Prostate gland (tissue), 2 donors: ENCODE measurements around the gene MAPK14. TPM values are rescaled to one million over a fixed set of nuclear protein-coding genes. Genes with fewer than 3 reads are reported as not detected.

Experiments used
- DNase-seq: peaks from one replicate; pipeline ENCODE4 v3.0.0-alpha.2; 2019; ENCODE audit warnings: low spot score
- H3K27ac ChIP-seq, 2 donors: fragments of 200-600 bp; sonication (generic); 2 replicates each; pipeline ENCODE4 v1.5.1; 2017 to 2019
- H3K27me3 ChIP-seq: fragments of 200-600 bp; sonication (generic); replicated peaks from 2 replicates; pipeline ENCODE4 v1.5.1; 2019; ENCODE audit not compliant: insufficient read depth
- H3K36me3 ChIP-seq, 2 donors: fragments of 200-600 bp; sonication (generic); 1 replicate in 1 of 2; 2 replicates in 1 of 2; pipeline versions ENCODE4 v1.5.1 to v1.8.1; 2017 to 2019
- H3K4me1 ChIP-seq: fragments of 200-600 bp; sonication (generic); replicated peaks from 2 replicates; pipeline ENCODE4 v1.5.1; 2019
- H3K4me3 ChIP-seq, 2 donors: fragments of 200-600 bp; sonication (generic); 2 replicates each; pipeline ENCODE4 v1.5.1; 2017 to 2019
- H3K9me3 ChIP-seq: fragments of 200-600 bp; sonication (generic); 2 replicates; pipeline ENCODE4 v1.5.1; 2017
- POLR2A ChIP-seq: fragments of 450-650 bp; IDR thresholded peaks from one replicate; pipeline ENCODE4 v1.6.1; 2016; ENCODE audit warnings: antibody characterized with exemption, mild to moderate bottlenecking
- POLR2AphosphoS5 ChIP-seq: sonication (generic); formaldehyde crosslinking; IDR thresholded peaks from one replicate; pipeline ENCODE4 v1.6.1; 2017; ENCODE audit warnings: antibody characterized with exemption
- WGBS: methylation state at CpG from one replicate; pipeline ENCODE4 v1.1.5; 2018; 5-methylcytosine and 5-hydroxymethylcytosine counted together
- intact Hi-C: fragments of 100-400 bp; cut with DNase I; formaldehyde crosslinking; loops from one replicate; pipeline ENCODE4 v1.14.2; 2022
- total RNA-seq, 2 donors: library from RNA; depleted of rRNA; stranded (reverse); fragments of >200 nt; gene quantifications; one replicate each; pipeline ENCODE4 v1.1.0, GENCODE V29; 2016
- TF ChIP-seq, protein P1 (sequence below), 4 experiments: fragments of 200-600 bp in 2 of 4; fragments of 450-650 bp in 2 of 4; sonication (generic) in 2 of 4; IDR thresholded peaks; 1 replicate in 3 of 4; 2 replicates in 1 of 4; pipeline ENCODE4 v1.5.1; 2016 to 2019; ENCODE audit warnings: antibody characterized with exemption in 4 of 4, mild to moderate bottlenecking in 2 of 4, moderate library complexity in 2 of 4

The MAPK14 gene
- total RNA-seq, 2 donors from 2014 or later = 36.7 to 43.2 TPM

DNA sequence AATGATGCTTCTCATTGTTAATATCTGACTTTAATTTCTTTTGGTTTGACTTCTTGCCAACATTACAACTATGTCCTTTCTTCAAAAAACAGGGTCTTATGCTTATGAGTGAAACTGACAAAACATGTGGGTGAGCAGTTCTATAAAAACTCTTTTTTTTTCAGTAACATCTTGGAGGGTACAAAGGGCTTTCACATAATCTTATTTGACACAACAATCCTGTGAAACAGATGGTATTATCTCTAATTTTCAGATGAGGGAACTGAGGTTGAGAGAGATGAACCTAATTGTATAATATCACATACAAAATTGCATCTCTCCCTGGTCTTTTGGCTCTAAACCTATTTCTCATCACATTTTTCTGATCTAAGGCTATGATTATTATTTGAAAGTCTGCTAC, 38.3 kb downstream of the MAPK14 start:
- H3K4me1 ChIP-seq = peaks cover 2% of the 10 kb centered on the region
- intact Hi-C loops = loop anchor here (5.0 kb wide), 1 partner anchor 34 kb away; no protein-coding TSS in a partner anchor
- TF ChIP-seq, protein P1, sequence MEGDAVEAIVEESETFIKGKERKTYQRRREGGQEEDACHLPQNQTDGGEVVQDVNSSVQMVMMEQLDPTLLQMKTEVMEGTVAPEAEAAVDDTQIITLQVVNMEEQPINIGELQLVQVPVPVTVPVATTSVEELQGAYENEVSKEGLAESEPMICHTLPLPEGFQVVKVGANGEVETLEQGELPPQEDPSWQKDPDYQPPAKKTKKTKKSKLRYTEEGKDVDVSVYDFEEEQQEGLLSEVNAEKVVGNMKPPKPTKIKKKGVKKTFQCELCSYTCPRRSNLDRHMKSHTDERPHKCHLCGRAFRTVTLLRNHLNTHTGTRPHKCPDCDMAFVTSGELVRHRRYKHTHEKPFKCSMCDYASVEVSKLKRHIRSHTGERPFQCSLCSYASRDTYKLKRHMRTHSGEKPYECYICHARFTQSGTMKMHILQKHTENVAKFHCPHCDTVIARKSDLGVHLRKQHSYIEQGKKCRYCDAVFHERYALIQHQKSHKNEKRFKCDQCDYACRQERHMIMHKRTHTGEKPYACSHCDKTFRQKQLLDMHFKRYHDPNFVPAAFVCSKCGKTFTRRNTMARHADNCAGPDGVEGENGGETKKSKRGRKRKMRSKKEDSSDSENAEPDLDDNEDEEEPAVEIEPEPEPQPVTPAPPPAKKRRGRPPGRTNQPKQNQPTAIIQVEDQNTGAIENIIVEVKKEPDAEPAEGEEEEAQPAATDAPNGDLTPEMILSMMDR (IDR thresholded peaks at IDR 0.05) = no peak
- TF ChIP-seq POLR2AphosphoS5 = no peak
- no peak for TF ChIP-seq POLR2A

DNA sequence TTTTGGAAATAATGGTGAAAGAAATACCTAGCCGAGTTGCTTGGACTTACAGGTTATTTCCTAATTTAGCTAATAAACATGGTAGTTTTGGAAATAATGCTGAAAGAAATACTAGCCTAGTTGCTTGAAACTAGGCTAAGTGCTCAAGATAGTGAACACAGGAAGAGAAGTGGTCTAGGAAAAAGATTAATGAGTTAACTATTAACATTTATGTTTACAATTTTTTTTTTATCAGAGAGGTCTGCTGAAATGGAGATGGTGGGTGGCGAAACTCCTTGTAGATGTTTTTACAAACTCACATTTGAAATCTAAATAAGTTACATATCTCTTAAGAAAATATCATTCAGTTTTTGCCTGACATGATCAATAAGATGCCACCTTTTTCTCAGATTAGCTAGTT, 39.2 kb downstream of the MAPK14 start:
- no peak for DNase-seq
- intact Hi-C loops = loop anchor here (5.0 kb wide), 1 partner anchor 35 kb away; no protein-coding TSS in a partner anchor

More for the DNA sequence above, 38.3 kb downstream of the MAPK14 start:
- no peaks in the 10 kb centered on the region for H3K27me3 ChIP-seq
- H3K4me3 ChIP-seq = no peak overlapping the region
- no peak overlapping the region for H3K27ac ChIP-seq
- H3K9me3 ChIP-seq = no peaks in the 10 kb centered on the region
- H3K36me3 ChIP-seq = no peaks in the 10 kb centered on the region
- DNase-seq = no peak

DNA sequence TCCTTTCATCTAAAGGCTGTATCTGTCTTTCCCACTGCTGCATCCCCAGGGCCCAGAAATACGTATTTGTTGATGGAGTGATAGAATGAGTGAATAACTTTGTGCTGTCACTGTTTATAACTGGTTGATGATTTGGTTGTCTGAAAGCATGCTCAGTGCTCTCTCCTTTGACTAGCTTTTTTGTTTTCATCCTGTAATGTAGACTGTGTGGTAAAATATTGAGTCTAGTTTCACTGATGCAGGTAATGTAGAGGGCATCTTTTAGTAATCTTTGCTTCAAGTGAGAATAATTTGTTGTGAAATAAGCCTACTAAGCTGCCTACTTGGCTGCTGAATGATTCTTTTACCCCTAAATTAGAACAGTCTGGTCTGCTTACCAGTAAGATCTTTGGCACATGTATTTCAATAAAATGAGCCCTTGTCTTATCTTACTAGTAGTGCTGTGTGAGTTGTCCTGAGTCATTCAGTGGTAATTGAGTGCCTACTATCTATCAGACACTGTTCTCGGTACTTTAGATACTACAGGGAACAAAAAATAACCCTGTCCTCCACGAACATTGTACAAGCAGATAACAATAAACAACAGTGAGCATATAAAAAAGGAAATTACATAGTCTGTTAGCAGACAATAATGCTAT, 39.9 kb downstream of the MAPK14 start:
- Histone ChIP-seq H3K36me3 (no peaks in the 10 kb centered on the region), H3K27me3 (no peaks in the 10 kb centered on the region), H3K4me3 (no peak overlapping the region), H3K4me1 (peaks cover 2% of the 10 kb centered on the region), H3K9me3 (no peaks in the 10 kb centered on the region), H3K27ac (no peak overlapping the region)
- DNase-seq = no peak
- intact Hi-C loops = loop anchor here (5.0 kb wide), 1 partner anchor 35 kb away; no protein-coding TSS in a partner anchor
- 40% methylated on average over 3 of the region's 3 CpGs for WGBS
- TF ChIP-seq POLR2A (no peak), POLR2AphosphoS5 (no peak)
- TF ChIP-seq, protein P1 (IDR thresholded peaks at IDR 0.05) = no peak

More for the DNA sequence above, 39.2 kb downstream of the MAPK14 start:
- WGBS = 86% methylated on average over 2 of the region's 2 CpGs
- no peak for TF ChIP-seq POLR2AphosphoS5
- TF ChIP-seq, protein P1 (IDR thresholded peaks at IDR 0.05) = no peak
- no peak for TF ChIP-seq POLR2A
- Histone ChIP-seq H3K27ac (no peak overlapping the region), H3K9me3 (no peaks in the 10 kb centered on the region), H3K4me1 (peaks cover 2% of the 10 kb centered on the region), H3K4me3 (no peak overlapping the region), H3K36me3 (no peaks in the 10 kb centered on the region), H3K27me3 (no peaks in the 10 kb centered on the region)

DNA sequence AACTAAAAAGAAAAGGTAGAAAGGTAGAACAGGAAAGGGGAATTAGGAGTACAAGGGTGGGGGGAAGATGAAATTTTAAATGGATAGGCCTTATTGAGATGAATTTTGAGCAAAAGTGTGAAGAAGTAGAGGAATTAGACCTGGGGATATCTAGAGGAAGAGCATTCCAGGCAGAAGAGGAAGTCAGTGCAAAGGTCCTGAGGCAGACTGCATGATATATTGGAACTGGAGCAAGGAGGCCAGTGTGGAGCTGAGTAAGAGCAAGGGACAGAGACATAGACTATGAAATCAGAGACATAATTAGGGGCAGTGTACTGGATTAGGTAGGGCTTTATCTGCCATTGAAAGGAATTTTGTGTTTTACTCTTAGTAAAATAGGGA, 40.4 kb downstream of the MAPK14 start:
- H3K9me3 ChIP-seq = no peaks in the 10 kb centered on the region
- no peak overlapping the region for H3K4me3 ChIP-seq
- peaks cover 2% of the 10 kb centered on the region for H3K4me1 ChIP-seq
- H3K27ac ChIP-seq = no peak overlapping the region
- no peak for TF ChIP-seq POLR2AphosphoS5
- TF ChIP-seq POLR2A = no peak
- TF ChIP-seq, protein P1 (IDR thresholded peaks at IDR 0.05) = no peak
- H3K27me3 ChIP-seq = no peaks in the 10 kb centered on the region
- no peak for DNase-seq
- H3K36me3 ChIP-seq = no peaks in the 10 kb centered on the region
- intact Hi-C loops = loop anchor here (5.0 kb wide), 1 partner anchor 36 kb away; no protein-coding TSS in a partner anchor

DNA sequence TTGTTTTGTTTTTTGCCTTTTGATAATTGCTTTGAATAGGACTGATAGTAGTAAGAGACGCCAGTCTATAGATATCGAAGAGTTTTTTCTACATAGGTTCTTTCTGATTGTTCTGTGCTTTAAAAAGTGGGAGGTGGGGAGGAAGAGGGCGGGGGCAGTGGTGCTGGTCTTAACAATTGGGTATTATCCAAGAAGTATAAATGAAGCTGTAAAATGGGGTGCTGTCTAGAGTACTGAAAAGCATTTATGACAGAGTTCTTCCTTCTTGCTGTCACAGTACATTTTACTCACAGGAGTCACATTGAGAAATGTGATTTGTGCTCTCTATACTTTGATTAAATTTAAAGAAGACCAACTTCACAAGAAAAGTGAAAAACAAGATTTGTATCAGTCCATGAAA, 41.0 kb downstream of the MAPK14 start:
- TF ChIP-seq, protein P1 (IDR thresholded peaks at IDR 0.05) = no peak
- TF ChIP-seq POLR2AphosphoS5 (no peak), POLR2A (no peak)
- no peak for DNase-seq
- intact Hi-C loops = loop anchor here (5.0 kb wide), 1 partner anchor 36 kb away; no protein-coding TSS in a partner anchor
- H3K27ac ChIP-seq = no peak overlapping the region
- H3K4me1 ChIP-seq = peaks cover 2% of the 10 kb centered on the region
- H3K4me3 ChIP-seq = no peak overlapping the region
- WGBS = 67% methylated on average over 3 of the region's 3 CpGs
- H3K9me3 ChIP-seq = no peaks in the 10 kb centered on the region
- no peaks in the 10 kb centered on the region for H3K36me3 ChIP-seq
- H3K27me3 ChIP-seq = no peaks in the 10 kb centered on the region
